ENCODE results near the gene FER.
"Not testable (repeated sequence)": the region's sequence is repeated elsewhere in the genome, so short reads cannot be mapped to it uniquely, and the experiment has no call there.

Gene FER

DNA sequence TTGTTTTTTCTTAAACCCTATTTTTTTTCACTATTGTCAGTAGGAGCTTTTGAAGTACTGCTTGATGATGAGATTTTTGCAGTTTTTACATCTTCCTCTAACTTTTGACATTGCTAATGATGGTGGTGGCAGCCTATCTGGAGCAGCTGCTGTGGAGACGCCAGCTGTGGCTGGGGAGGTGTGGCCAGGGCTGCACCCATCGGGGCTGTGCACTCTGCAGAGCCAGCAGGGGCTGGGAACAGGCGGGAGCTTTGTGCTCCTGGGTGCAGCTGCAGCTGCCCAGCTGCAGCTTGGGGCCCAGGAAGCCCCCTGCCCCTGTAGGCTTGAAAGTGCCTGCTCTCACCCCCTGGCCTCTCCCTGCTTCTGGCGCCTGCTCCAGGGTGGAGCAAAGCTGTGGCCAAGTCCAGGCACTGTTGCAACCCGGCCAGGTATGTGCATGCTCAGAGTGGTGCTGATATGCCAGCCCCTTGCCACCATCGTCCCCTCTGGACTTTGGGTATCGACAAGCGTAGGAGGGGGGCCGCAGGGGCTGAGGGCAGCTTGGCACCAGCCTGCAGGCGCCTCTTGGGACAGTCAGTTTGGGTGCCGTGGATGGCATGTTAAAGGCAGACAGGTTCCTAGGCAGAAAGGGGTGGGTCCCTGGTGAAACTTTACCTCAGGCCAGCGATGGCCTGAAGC is 39.2 kb downstream of the FER start:
- TF ChIP-seq ZFX (IDR thresholded peaks at IDR 0.05): no peak
- TF ChIP-seq, protein P1, sequence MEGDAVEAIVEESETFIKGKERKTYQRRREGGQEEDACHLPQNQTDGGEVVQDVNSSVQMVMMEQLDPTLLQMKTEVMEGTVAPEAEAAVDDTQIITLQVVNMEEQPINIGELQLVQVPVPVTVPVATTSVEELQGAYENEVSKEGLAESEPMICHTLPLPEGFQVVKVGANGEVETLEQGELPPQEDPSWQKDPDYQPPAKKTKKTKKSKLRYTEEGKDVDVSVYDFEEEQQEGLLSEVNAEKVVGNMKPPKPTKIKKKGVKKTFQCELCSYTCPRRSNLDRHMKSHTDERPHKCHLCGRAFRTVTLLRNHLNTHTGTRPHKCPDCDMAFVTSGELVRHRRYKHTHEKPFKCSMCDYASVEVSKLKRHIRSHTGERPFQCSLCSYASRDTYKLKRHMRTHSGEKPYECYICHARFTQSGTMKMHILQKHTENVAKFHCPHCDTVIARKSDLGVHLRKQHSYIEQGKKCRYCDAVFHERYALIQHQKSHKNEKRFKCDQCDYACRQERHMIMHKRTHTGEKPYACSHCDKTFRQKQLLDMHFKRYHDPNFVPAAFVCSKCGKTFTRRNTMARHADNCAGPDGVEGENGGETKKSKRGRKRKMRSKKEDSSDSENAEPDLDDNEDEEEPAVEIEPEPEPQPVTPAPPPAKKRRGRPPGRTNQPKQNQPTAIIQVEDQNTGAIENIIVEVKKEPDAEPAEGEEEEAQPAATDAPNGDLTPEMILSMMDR (conservative IDR thresholded peaks at IDR 0.05): no peak

DNA sequence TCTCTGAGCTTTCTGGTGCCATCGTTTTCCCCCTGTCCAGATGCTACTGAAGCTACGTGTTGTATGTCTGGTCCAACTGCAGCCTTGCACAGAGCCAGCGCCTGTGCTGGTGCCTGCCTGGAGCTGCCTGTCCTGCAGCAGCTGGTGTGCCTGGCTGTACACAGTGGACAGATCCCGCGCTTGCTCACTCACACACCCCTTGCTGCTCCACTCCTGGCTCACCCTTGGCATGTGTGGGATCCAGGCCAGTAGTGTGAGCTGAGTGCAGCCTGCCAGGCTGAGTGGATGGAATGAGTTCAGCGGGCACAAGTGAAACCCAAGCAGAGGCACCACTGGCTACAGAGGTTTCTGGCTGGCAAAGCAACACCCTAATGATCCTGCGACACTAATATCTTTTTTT is 40.4 kb downstream of the FER start:
- H3K27ac ChIP-seq: no peak overlapping the region
- TF ChIP-seq ZFX (IDR thresholded peaks at IDR 0.05): no peak
- TF ChIP-seq, protein P1 (conservative IDR thresholded peaks at IDR 0.05): no peak

More for the DNA sequence above, 39.2 kb downstream of the FER start:
- no peak overlapping the region for H3K27ac ChIP-seq

DNA sequence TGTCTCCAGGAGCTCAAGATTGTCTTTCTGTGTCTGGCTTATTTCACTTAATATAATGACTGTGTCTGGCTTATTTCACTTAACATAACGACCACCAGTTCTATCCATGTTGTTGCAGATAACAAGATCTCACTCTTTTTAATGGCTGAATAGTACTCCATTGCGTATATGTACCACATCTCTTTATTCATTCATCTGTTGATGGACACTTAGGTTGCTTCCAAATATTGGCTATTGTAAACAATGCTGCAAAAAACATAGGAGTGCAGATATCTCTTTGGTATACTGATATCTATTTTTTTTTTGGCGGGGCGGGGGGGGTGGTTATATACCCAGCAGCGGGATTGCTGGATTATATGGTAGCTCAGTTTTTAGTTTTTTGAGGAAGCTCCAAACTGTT is 45.5 kb downstream of the FER start:
- TF ChIP-seq, protein P1 (conservative IDR thresholded peaks at IDR 0.05): no peak
- no peak for TF ChIP-seq ZFX (IDR thresholded peaks at IDR 0.05)
- no peak overlapping the region for H3K27ac ChIP-seq

DNA sequence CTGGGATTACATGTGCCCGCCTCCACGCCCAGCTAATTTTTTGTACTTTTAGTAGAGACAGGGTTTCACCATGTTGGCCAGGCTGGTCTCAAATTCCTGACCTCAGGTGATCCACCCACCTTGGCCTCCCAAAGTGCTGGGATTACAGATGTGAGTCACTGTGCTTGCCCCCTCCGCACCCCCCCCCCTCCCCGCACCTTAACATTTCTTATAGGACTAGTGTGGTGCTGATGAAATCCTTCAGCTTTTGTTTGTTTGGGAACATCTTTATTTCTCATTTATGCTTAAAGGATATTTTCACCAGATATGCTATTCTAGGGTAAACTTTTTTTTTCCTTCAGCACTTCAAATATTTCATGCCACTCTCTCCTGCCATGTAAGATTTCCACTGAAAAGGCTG is 46.7 kb downstream of the FER start:
- H3K27ac ChIP-seq: not testable (repeated sequence)

DNA sequence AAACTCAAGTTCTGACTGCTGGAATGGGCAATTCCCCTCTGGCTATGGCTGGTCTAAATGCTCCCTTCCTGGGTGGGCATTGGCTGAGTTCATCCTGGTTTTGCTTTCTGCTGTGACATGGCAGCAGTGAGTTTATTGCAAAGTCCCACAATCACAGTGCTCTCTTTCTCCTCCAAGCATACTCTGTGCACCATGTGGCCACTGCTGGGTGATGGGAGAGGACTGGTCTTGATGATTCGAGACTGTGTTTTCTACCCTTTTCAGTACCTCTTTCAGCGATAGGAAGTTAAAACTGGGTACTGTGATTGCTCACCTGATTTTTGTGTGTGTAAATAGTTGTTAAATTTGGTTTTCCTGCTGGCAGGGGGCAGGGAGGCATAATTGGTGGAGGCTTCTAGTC is 49.7 kb downstream of the FER start:
- TF ChIP-seq, protein P1 (conservative IDR thresholded peaks at IDR 0.05): no peak
- no peak for TF ChIP-seq ZFX (IDR thresholded peaks at IDR 0.05)
- no peak overlapping the region for H3K27ac ChIP-seq

DNA sequence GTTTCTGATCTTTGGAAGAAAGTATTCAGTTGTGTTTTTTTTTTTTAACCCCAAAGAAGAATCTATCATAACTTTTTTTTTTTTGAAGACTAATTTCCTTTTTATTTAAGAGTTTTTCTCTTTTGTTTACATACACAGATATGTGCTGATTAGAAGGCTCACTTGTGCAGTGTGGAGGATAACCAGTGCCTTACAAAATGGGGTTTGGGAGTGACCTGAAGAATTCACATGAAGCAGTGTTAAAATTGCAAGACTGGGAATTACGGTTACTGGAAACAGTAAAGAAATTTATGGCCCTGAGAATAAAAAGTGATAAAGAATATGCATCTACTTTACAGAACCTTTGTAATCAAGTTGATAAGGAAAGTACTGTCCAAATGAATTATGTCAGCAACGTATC is 50.3 kb downstream of the FER start:
- TF ChIP-seq, protein P1 (conservative IDR thresholded peaks at IDR 0.05): no peak
- no peak for TF ChIP-seq ZFX (IDR thresholded peaks at IDR 0.05)
- no peak overlapping the region for H3K27ac ChIP-seq

DNA sequence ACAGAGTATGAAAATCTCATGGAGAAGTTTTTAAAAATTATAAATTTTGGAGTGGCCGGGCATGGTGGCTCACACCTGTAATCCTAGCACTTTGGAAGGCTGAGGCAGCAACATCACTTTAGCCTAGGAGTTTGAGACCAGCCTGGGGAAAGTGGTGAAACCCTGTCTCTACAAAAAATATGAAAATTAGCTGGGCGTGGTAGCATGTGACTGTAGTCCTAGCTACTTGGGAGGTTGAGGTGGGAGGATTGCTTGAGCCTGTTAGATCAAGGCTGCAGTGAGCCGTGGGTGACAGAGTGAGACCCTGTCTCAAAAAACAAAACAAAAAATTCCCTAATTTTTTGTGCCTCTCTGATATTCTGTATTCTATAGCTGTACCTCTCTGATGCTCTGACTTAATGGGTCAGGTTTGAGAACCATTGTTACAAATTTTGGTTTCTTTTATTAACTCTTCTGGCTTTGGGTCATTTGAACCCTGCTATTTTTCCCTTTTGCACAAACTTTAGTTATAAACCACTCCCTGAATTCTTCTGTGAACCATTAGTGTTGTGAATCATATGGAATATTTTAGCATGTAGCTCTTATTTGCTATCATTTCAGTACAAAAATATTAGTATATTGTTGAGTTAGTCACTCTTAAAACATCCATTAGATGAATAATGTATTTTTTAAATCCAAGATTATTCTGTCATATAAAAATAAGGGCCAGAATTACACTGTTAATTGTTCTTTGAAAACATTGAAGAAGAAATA is 51.0 kb downstream of the FER start:
- TF ChIP-seq, protein P1 (conservative IDR thresholded peaks at IDR 0.05): no peak
- no peak for TF ChIP-seq ZFX (IDR thresholded peaks at IDR 0.05)
- no peak overlapping the region for H3K27ac ChIP-seq
